HG03103 (cell line): ENCODE results near the gene EPHA4.

Experiments used
- ATAC-seq: cut with Tn5 transposase; IDR thresholded peaks from one replicate; pipeline ENCODE4 v1.9.1; 2021; ENCODE audit warnings: low read depth; ENCODE audit not compliant: unreplicated experiment

Gene EPHA4

GRCh38 chr2:221546505-221547225, 25.4 kb downstream of the EPHA4 start:
- ATAC-seq, result no peak

- ATAC-seq, result no peak
Measured at GRCh38 chr2:221541131-221541735, 30.9 kb downstream of the EPHA4 start.

- no peak for ATAC-seq
Measured at GRCh38 chr2:221539246-221539645, 32.9 kb downstream of the EPHA4 start.

GRCh38 chr2:221535824-221536223, 36.3 kb downstream of the EPHA4 start:
- ATAC-seq, result no peak

GRCh38 chr2:221533299-221533698, 38.8 kb downstream of the EPHA4 start:
- no peak for ATAC-seq

GRCh38 chr2:221532641-221533040, 39.5 kb downstream of the EPHA4 start:
- no peak for ATAC-seq

- ATAC-seq, result no peak
Measured at GRCh38 chr2:221530653-221531037, 41.5 kb downstream of the EPHA4 start.

- no peak for ATAC-seq
Measured at GRCh38 chr2:221529943-221530652, 42.0 kb downstream of the EPHA4 start.

GRCh38 chr2:221529177-221529942, 42.7 kb downstream of the EPHA4 start:
- no peak for ATAC-seq

- ATAC-seq, result no peak
Measured at GRCh38 chr2:221527776-221528309, 44.3 kb downstream of the EPHA4 start.

GRCh38 chr2:221524158-221524557, 47.9 kb downstream of the EPHA4 start:
- no peak for ATAC-seq

GRCh38 chr2:221521233-221521845, 50.8 kb downstream of the EPHA4 start:
- ATAC-seq, result no peak

- no peak for ATAC-seq
Measured at GRCh38 chr2:221518935-221519625, 53.0 kb downstream of the EPHA4 start.

GRCh38 chr2:221518201-221518934, 53.7 kb downstream of the EPHA4 start:
- ATAC-seq, result peak; percentile 48

- ATAC-seq, result peak; percentile 92
Measured at GRCh38 chr2:221517696-221518151, 54.4 kb downstream of the EPHA4 start.

GRCh38 chr2:221517146-221517695, 54.9 kb downstream of the EPHA4 start:
- no peak for ATAC-seq

GRCh38 chr2:221515864-221516263, 56.2 kb downstream of the EPHA4 start:
- no peak for ATAC-seq

GRCh38 chr2:221514305-221515040, 57.6 kb downstream of the EPHA4 start:
- no peak for ATAC-seq
